Measurements from ENCODE around the gene BRK1. TPM values are rescaled to one million over a fixed set of nuclear protein-coding genes. Genes with fewer than 3 reads are reported as not detected.
"Not testable (repeated sequence)": the region's sequence is repeated elsewhere in the genome, so short reads cannot be mapped to it uniquely, and the experiment has no call there.

The BRK1 gene
- total and polyA plus RNA-seq, 2 experiments from 2014 or later, result 83.0 to 278 TPM

DNA sequence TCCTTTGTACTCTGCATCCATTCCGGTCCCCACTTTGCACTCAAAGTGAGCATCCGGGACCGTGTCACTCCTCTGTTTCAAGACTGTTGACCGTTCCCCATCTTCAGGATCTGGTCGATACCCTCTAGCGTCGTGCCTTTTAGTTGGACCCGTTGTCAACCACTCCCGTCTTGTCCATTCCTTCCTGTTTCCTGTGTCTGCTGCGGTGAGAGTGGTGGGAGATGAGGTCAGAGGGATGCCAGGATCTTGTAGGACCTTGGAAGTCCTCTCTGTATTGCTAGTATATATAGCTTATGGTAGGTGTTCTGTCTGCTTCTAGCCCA is 624 bp downstream of the BRK1 start:
- H3K36me3 ChIP-seq, result no peaks in the 10 kb centered on the region
- peak overlapping the region; percentile 27 for H3K27ac ChIP-seq
- H3K9me3 ChIP-seq (ENCODE audit: low read depth), result no peaks in the 10 kb centered on the region
- peak in 1 of 2 donors; percentile 44 for DNase-seq (ENCODE audit: low read depth in 1 of 2, low spot score in 1 of 2)
- no peak for TF ChIP-seq CTCF (IDR thresholded peaks at IDR 0.05; ENCODE audit: low read depth, low read length)
- peak overlapping the region; percentile 71 for H3K4me3 ChIP-seq
- H3K27me3 ChIP-seq, result no peaks in the 10 kb centered on the region
- H3K4me1 ChIP-seq (ENCODE audit: low read depth), result peaks cover 6% of the 10 kb centered on the region

- H3K27me3 ChIP-seq, result no peaks in the 10 kb centered on the region
- no peaks in the 10 kb centered on the region for H3K36me3 ChIP-seq
- no peak for DNase-seq (ENCODE audit: low read depth in 1 of 2, low spot score in 1 of 2)
- H3K4me3 ChIP-seq, result no peak overlapping the region
- no peak overlapping the region for H3K27ac ChIP-seq
- no peak for TF ChIP-seq CTCF (IDR thresholded peaks at IDR 0.05; ENCODE audit: low read depth, low read length)
- H3K4me1 ChIP-seq (ENCODE audit: low read depth), result peaks cover 6% of the 10 kb centered on the region
- H3K9me3 ChIP-seq (ENCODE audit: low read depth), result no peaks in the 10 kb centered on the region
Measured at GRCh38 chr3:10116928-10117327, 1.5 kb downstream of the BRK1 start.

GRCh38 chr3:10119376-10119775 is 3.9 kb downstream of the BRK1 start:
- DNase-seq (ENCODE audit: low read depth in 1 of 2, low spot score in 1 of 2), result no peak
- Histone ChIP-seq H3K27me3 (no peaks in the 10 kb centered on the region), H3K4me1 (ENCODE audit: low read depth) (peaks cover 6% of the 10 kb centered on the region), H3K9me3 (ENCODE audit: low read depth) (no peaks in the 10 kb centered on the region), H3K36me3 (no peaks in the 10 kb centered on the region), H3K4me3 (no peak overlapping the region), H3K27ac (no peak overlapping the region)
- TF ChIP-seq CTCF (IDR thresholded peaks at IDR 0.05; ENCODE audit: low read depth, low read length), result no peak

DNA sequence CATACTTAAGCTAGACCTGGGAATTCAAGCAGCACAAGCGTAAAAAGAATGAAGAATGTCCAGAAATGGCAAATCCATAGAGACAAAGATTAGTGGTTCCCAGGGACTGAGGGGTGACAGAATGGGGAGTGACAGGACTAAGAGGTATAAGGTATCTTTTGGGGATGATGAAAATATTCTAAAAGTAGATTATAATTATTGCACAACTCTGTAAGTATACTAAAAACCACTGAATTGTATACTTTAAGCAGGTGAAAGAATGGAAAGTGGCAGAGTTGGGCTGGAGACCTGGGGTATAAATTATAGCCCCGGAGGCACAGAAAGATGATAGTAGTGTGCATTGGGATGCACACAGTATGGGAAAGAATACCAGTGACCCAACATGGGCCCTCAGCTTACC is 5.6 kb downstream of the BRK1 start:
- TF ChIP-seq CTCF (IDR thresholded peaks at IDR 0.05; ENCODE audit: low read depth, low read length), result no peak
- no peak for DNase-seq (ENCODE audit: low read depth in 1 of 2, low spot score in 1 of 2)
- H3K4me1 ChIP-seq (ENCODE audit: low read depth), result peaks cover 6% of the 10 kb centered on the region
- H3K4me3 ChIP-seq, result no peak overlapping the region
- no peaks in the 10 kb centered on the region for H3K9me3 ChIP-seq (ENCODE audit: low read depth)
- H3K27me3 ChIP-seq, result no peaks in the 10 kb centered on the region
- peaks cover 6% of the 10 kb centered on the region for H3K36me3 ChIP-seq
- no peak overlapping the region for H3K27ac ChIP-seq

DNA sequence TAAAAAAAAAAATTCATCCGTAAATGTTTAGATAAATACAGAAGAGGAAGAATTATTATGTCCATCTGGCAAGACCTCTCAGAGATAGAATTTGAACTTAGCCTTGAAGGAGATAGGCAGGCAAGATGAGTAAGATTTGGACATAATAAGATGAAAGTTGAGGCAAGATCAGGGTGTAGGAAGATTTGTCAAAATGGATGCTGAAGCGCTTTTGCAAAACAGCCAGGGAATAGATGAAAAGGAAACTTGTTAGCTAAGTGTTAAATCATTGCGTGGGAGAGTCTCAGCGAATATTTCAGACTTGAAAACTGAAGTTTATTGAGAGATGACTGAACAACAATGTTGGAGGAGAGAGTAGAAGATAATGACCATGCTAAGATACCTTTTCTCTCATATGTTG is 7.2 kb downstream of the BRK1 start:
- H3K4me1 ChIP-seq (ENCODE audit: low read depth), result no peaks in the 10 kb centered on the region
- H3K27ac ChIP-seq, result no peak overlapping the region
- no peaks in the 10 kb centered on the region for H3K9me3 ChIP-seq (ENCODE audit: low read depth)
- H3K27me3 ChIP-seq, result no peaks in the 10 kb centered on the region
- no peak overlapping the region for H3K4me3 ChIP-seq
- H3K36me3 ChIP-seq, result peaks cover 14% of the 10 kb centered on the region
- DNase-seq (ENCODE audit: low read depth in 1 of 2, low spot score in 1 of 2), result no peak
- no peak for TF ChIP-seq CTCF (IDR thresholded peaks at IDR 0.05; ENCODE audit: low read depth, low read length)

DNA sequence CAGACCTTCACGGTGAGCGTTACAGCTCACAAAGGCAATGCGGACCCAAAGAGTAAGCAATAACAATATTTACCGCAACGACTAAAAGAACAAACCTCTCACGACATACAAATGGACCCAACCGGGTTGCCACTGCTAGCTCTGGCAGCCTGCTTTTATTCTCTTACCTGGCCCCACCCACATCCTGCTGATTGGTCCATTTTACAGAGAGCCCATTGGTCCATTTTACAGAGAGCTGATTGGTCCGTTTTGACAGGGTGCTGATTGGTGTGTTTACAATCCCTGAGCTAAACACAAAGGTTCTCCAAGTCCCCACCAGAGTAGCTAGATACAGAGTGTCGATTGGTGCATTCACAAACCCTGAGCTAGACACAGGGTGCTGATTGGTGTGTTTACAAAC is 20.4 kb downstream of the BRK1 start:
- H3K9me3 ChIP-seq (ENCODE audit: low read depth); H3K4me3 ChIP-seq; H3K27ac ChIP-seq; DNase-seq (ENCODE audit: low read depth in 1 of 2, low spot score in 1 of 2); H3K27me3 ChIP-seq; H3K36me3 ChIP-seq; H3K4me1 ChIP-seq (ENCODE audit: low read depth): not testable (repeated sequence)

Measured in cardiac muscle cell (in vitro differentiated cells and primary cell).